ENCODE data around the gene HBM. TPM values are rescaled to one million over a fixed set of nuclear protein-coding genes. Genes with fewer than 3 reads are reported as not detected.

HBM gene
- total RNA-seq (not detected), polyA plus RNA-seq (not detected)

- TF ChIP-seq CTCF (IDR thresholded peaks at IDR 0.05) = no peak
- H3K4me1 ChIP-seq = peaks cover 0 to 14% (median 12%) of the 10 kb centered on the region in 3 donors
- 2 to 3% methylated on average over 71 to 75 of the region's 75 CpGs for WGBS, 2 donors
- DNase-seq (no peak), ATAC-seq (peak in 2 of 4 donors; percentile 4 to 29), FAIRE-seq (no peak)
- peaks cover 0 to 35% (median 9%) of the 10 kb centered on the region in 4 donors for H3K27me3 ChIP-seq
- H3K4me3 ChIP-seq = peak within 1 kb of the TSS in 2 of 4 donors; percentile 2 to 19
- no peaks in the 10 kb centered on the region for H3K36me3 ChIP-seq
- no peak within 1 kb of the TSS for H3K27ac ChIP-seq
- intact Hi-C loops (cut with DNase I) = no loop called here
- H3K9me3 ChIP-seq = no peaks in the 10 kb centered on the region
These were observed at the start of gene HBM for GRCh38 chr16:165539-166374. Gene HBM, plus strand, starts transcription at chr16:165978. Its CDS starts 20 bp downstream, at chr16:165998.

GRCh38 chr16:116015-116414 lies 49.8 kb upstream of the HBM start:
- intact Hi-C loops (cut with DNase I) = no loop called here

GRCh38 chr16:117379-118365 lies 48.1 kb upstream of the HBM start:
- ATAC-seq = peak; percentile 72 to 93 (median 84)
- H3K4me1 ChIP-seq = no peaks in the 10 kb centered on the region
- FAIRE-seq = no peak
- intact Hi-C loops (cut with DNase I) = no loop called here
- no peak overlapping the region for H3K4me3 ChIP-seq
- DNase-seq = peak; percentile 56 to 91 (median 78)
- H3K9me3 ChIP-seq = no peaks in the 10 kb centered on the region
- peak; percentile 32 to 52 (median 50) for TF ChIP-seq CTCF (IDR thresholded peaks at IDR 0.05)
- WGBS, 2 donors = 55 to 58% methylated on average over 19 of the region's 19 CpGs
- H3K36me3 ChIP-seq = peaks cover 0 to 5% (median 0%) of the 10 kb centered on the region in 3 donors
- H3K27me3 ChIP-seq = no peaks in the 10 kb centered on the region
- H3K27ac ChIP-seq = no peak overlapping the region

More at GRCh38 chr16:116015-116414, 49.8 kb upstream of the HBM start:
- 70 to 81% methylated on average over 7 of the region's 7 CpGs for WGBS, 2 donors
- TF ChIP-seq CTCF (IDR thresholded peaks at IDR 0.05) = no peak
- Histone ChIP-seq H3K4me3 (no peak overlapping the region), H3K4me1 (no peaks in the 10 kb centered on the region), H3K36me3 (peaks cover 0 to 18% (median 0%) of the 10 kb centered on the region in 3 donors), H3K27ac (no peak overlapping the region), H3K27me3 (no peaks in the 10 kb centered on the region), H3K9me3 (no peaks in the 10 kb centered on the region)
- DNase-seq = no peak
- no peak for ATAC-seq
- no peak for FAIRE-seq

GRCh38 chr16:118857-119256 lies 46.9 kb upstream of the HBM start:
- WGBS, 2 donors = 74 to 90% methylated on average over 2 of the region's 2 CpGs
- intact Hi-C loops (cut with DNase I) = no loop called here
- ATAC-seq = no peak
- peak in 1 of 6 donors; percentile 48 for DNase-seq
- Histone ChIP-seq H3K4me1 (no peaks in the 10 kb centered on the region), H3K9me3 (no peaks in the 10 kb centered on the region), H3K36me3 (no peaks in the 10 kb centered on the region), H3K27ac (no peak overlapping the region), H3K27me3 (no peaks in the 10 kb centered on the region), H3K4me3 (no peak overlapping the region)
- no peak for FAIRE-seq
- no peak for TF ChIP-seq CTCF (IDR thresholded peaks at IDR 0.05)
